Fibroblast of skin of right biceps (primary cell): ENCODE data around the gene SREBF2.

Experiments used
- DNase-seq: peaks from one replicate; pipeline ENCODE4 v3.0.0-alpha.2; 2013

The SREBF2 gene

GRCh38 chr22:41832553-41833368 is at the start of gene SREBF2:
Gene SREBF2 (plus strand): TSS chr22:41833105. CDS start chr22:41833271, 166 bp downstream.
- peak; percentile 99 for DNase-seq

DNA sequence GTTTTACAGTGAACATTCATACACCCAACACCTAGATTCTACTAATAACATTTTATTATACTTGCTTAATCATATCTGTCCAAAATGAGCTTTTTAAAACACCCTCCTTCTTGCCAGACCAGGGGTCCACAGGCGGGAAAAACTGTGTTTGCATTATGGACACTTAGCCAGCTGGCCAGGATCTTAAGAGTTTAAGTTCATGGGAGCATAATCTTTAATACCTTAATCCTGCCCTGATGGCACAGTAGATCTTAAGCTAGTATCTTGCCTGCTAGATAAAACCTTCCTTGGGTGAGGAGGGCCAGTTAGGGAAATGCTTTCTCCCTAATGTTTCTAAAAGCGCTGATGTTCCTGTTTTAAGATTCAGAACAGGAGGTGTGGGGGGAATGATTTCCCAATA is 45.6 kb upstream of the SREBF2 start:
- no peak for DNase-seq

- no peak for DNase-seq
Measured at GRCh38 chr22:41793871-41794270, 39.0 kb upstream of the SREBF2 start.

GRCh38 chr22:41798736-41799135 is 34.2 kb upstream of the SREBF2 start:
- no peak for DNase-seq

GRCh38 chr22:41799486-41800347 is 33.2 kb upstream of the SREBF2 start:
- DNase-seq, result peak; percentile 14

DNA sequence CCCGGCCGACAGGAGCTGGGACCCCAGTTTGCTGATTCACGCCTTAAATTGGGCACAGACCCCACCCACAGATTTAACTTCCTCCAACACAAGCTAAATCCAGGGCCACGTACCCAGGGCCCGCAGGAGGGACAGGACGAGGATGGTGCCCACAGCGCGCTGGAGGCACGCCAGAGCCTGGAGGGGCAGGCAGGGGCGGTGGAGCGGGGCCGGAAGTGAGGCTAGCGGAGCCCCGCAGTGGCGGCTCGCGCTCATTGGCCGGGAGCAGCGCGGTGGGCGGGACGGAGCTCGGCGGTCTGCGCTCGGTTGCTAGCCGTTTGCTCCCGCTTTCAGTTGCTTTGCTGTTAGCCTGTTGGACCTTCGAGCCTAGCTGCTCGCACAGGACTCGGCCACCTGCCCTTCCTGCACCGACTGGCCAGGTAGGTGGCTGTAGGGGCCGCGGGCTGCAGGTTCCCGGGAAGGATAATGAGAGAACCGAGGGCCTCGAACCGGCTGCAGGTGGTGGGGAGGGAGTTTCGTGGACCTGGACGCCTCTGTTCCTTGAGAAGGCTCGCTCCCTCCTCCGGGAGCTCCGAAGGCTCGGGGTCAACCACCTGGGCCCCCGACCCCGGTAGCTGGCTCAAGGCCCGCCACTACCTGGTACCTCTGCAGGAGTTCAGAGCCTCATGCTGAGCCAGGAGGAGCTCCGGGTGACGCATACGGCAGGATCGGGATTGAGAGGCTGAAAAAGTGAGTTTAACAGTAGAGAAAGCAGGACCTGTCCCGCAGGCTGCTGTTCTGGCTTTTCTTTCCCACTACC is 32.4 kb upstream of the SREBF2 start, which contains the start of gene CCDC134:
Gene CCDC134, plus strand, starts transcription at position 332 of the 799 bp plus-strand sequence. CDS start 8,212 bp downstream, outside the sequence.
- DNase-seq, result peak; percentile 87

GRCh38 chr22:41801147-41801819 is 31.6 kb upstream of the SREBF2 start:
- DNase-seq, result no peak

DNA sequence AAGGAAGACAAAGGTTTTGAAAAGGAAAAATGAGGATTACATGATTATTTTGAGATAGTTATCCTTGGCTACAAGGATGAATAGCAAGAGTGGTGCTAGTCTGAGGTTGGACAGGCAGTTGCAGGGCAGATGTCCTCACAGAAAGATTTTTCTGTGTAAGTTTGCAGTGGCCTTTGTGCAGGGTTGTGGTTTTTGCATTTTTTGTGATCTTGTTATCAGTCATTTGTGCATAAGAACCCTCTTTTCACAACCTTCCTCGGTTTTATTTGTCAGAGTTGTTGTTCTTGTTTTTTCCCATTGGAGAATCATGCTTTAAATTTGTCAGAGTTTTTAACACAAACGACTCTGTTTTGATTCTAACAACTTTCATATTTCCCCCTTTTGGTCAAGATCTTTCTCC is 31.0 kb upstream of the SREBF2 start:
- no peak for DNase-seq

DNA sequence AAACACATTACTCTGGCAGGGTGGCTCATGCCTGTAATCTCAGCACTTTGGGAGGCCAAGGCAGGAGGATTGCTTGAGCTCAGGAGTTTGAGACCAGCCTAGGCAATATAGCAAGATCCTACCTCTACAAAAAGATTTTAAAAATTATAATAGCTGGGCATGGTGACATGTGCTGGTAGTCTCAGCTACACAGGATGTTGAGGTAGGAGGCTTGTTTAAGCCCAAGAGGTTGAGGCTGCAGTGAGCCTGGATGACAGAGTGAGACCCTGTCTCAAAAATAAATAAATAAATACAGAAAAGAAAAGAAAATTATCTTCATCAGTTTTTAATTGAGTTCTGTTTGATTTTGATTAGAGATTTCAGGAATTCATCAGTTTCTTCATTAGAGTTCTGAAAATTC is 27.3 kb upstream of the SREBF2 start:
- DNase-seq, result no peak

GRCh38 chr22:41808400-41808799 is 24.5 kb upstream of the SREBF2 start:
- DNase-seq, result no peak

DNA sequence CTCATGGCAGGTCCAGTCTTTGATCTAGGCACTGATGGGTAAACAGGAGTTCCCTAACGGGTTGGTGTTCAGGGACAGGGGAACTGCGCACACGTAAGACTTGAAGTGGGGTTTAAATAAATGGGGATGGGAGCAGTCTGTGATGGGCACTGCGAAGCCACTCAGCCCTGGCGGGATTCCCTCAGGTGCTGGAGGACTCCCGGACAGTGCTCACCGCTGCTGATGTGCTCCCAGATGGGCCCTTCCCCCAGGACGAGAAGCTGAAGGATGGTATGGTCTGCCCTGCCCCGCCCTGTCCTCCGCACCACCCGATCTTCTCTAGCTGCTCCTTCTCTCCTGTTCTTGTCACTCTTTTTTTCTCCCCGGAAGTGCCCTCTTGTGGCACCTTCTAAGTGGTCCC is 22.9 kb upstream of the SREBF2 start:
- DNase-seq, result no peak

GRCh38 chr22:41812805-41813545 is 19.9 kb upstream of the SREBF2 start:
- no peak for DNase-seq

GRCh38 chr22:41813726-41814410 is 19.0 kb upstream of the SREBF2 start:
- DNase-seq, result no peak

DNA sequence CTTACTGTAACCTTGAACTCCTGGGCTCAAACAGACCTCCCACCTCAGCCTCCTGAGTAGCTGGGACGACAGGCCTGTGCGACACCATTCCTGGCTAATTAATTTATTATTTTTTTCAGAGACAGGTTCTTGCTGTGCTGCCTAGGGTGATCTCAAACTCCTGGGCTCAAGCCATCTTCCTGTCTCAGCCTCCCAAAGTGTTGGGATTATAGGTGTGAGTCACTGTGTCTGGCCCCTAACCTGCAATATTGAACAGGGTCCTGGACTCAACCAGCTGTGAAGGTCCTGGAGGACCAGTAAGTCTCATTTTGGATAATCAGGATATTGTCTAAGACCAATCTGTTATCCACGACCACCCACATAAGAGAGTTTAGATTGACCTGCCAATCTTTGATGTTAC is 17.2 kb upstream of the SREBF2 start:
- DNase-seq, result no peak

DNA sequence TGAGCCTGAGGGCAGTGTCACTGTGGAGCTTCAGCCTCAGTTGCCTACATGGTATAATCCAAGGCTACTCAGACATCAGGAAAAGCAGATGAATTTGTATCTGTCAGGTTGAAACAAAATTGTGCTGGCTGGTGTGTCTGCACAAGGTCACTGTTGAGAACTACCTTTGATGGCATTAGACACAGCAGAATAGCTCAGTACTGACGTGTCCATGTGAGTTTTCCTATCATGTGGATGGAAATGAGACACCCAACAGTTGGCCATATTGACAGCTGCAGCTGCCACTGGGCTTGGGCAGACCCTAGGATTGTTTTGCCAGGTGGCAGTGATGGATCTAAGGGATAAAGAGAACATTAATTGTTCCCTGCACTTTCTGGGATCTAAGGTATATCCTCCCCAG is 16.7 kb upstream of the SREBF2 start:
- no peak for DNase-seq

DNA sequence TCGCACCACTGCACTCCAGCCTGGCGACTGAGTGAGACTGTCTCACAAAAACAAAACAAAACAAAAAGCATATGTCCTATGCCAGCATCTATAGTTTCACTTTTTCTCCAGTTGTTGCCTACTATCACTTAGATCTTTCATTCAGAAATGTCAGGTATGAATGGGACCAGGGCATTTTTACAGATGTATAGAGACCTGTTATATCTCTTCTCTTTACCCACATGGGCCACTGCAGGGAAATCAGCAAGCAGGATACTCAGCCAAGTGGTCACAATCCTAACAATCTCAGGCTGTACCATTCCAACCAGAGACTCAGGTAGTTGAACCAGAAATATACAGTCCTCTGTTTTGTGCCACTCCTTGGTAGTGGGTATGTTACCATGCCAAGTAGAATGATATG is 16.0 kb upstream of the SREBF2 start:
- no peak for DNase-seq

DNA sequence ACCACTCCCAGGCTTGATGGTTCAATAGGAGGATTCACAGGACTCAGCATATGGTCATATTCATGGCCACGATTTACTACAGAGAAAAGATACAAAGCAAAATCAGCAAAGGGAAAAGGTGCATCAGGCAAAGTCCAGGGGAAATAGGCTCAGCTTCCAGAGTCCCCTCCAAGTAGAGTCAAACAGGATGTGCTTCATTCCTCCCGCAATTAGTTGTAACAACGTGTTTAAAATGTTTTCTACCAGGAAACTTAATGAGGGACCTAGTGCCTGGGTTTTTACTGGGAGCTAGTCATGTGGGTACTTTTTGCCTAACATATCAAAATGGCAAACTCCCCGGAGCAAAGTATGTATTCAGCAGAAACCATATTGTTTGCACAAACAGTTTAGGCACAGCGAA is 14.9 kb upstream of the SREBF2 start:
- DNase-seq, result no peak

- DNase-seq, result no peak
Measured at GRCh38 chr22:41818596-41818995, 14.3 kb upstream of the SREBF2 start.

- no peak for DNase-seq
Measured at GRCh38 chr22:41819257-41819656, 13.6 kb upstream of the SREBF2 start.

DNA sequence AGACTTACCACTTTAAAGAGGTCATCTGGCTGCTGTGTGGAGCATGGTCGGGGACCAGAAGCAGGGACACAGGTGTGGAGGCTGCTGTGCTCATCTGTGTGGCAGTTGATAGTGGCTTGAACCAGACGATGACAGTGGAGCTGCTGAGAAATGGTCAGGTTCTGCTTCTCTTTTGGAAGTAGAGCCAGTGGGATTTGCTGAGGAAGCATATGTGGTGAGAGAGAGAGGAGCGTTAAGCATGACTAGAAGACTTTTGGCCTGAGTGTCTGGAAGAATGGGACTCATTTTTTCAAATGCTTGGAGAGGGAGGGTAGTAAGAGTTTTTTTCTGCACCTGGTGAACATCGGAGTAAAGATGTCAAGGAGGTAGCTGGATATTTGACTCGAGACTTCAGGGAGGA is 12.5 kb upstream of the SREBF2 start:
- DNase-seq, result no peak
